ENCODE data around the gene CHTF18.

DNA sequence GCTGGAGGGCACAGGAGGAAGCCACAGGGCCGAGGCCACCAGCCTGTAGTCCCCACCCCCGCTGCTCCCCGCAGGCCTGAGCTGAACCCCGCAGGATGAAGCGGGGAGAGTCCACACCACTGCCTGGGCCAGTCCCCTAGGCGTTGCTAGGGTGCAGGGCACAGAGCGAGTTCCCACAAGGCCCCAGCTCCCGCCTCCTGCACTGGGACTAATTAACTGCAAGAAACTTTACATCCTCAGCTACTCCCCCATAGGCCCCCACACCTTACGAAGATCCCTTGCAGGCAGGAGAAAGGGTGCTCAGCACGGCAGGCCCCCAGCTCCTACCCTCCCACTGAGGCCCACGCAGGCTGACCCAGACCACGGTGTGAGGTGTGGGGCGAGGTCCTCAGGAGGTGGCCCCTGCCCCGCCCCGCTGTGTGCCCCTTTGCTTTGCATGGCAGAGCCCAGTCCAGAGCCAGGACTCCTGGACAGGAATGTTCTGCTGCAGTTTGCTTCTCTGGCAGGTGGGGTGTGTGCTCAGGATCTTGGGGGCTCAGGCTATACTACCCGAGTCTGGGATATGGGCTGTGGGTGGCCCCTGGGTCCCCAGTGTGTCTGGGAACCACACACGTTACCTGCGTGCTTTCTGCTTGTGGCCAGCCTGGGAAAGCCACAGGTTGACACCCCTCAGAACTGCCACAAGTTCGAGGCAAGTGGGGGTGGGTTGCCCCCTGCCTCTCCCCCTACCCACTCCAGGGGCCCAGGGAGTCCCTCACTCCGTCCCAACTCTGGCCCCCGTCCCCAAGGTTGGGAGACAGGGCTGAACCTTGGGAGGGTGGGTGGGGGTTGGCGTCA is 10.9 kb downstream of the CHTF18 start:
- TF ChIP-seq, protein P1, sequence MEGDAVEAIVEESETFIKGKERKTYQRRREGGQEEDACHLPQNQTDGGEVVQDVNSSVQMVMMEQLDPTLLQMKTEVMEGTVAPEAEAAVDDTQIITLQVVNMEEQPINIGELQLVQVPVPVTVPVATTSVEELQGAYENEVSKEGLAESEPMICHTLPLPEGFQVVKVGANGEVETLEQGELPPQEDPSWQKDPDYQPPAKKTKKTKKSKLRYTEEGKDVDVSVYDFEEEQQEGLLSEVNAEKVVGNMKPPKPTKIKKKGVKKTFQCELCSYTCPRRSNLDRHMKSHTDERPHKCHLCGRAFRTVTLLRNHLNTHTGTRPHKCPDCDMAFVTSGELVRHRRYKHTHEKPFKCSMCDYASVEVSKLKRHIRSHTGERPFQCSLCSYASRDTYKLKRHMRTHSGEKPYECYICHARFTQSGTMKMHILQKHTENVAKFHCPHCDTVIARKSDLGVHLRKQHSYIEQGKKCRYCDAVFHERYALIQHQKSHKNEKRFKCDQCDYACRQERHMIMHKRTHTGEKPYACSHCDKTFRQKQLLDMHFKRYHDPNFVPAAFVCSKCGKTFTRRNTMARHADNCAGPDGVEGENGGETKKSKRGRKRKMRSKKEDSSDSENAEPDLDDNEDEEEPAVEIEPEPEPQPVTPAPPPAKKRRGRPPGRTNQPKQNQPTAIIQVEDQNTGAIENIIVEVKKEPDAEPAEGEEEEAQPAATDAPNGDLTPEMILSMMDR (IDR thresholded peaks at IDR 0.05) = no peak
- TF ChIP-seq POLR2A (IDR thresholded peaks at IDR 0.05) = no peak
- no peak for TF ChIP-seq EP300 (IDR thresholded peaks at IDR 0.05)
